ENCODE measurements around the gene SOX5.

GRCh38 chr12:23855813-23856212 is 93.7 kb downstream of the SOX5 start:
- TF ChIP-seq POLR2A (IDR thresholded peaks at IDR 0.05) (no peak), CTCF (IDR thresholded peaks at IDR 0.05) (no peak)
